ENCODE results near the gene OR6C75. TPM values are rescaled to one million over a fixed set of nuclear protein-coding genes. Genes with fewer than 3 reads are reported as not detected.
"Not testable (repeated sequence)": the region's sequence is repeated elsewhere in the genome, so short reads cannot be mapped to it uniquely, and the experiment has no call there.

Gene OR6C75
- total and polyA plus RNA-seq, 4 donors: not detected

- H3K9ac ChIP-seq (ENCODE audit: low read depth in 1 of 2, low read length in 2 of 2): no peak overlapping the region
- H3K27ac ChIP-seq (ENCODE audit: low read depth in 1 of 2, low read length in 2 of 2): no peak overlapping the region
- no peaks in the 10 kb centered on the region for H3K9me3 ChIP-seq (ENCODE audit: control insufficient read depth in 4 of 4, low read length in 3 of 4)
- H3K4me1 ChIP-seq (ENCODE audit: control insufficient read depth in 4 of 4, insufficient read depth in 4 of 4, low read length in 3 of 4): no peaks in the 10 kb centered on the region
- H3K36me3 ChIP-seq (ENCODE audit: control insufficient read depth in 4 of 4, insufficient read depth in 3 of 4, low read depth in 1 of 4, low read length in 3 of 4): no peaks in the 10 kb centered on the region
- 83% methylated on average over 10 of the region's 10 CpGs for WGBS
- no peak for DNase-seq (ENCODE audit: low spot score)
- H3K27me3 ChIP-seq (ENCODE audit: control insufficient read depth in 4 of 4, insufficient read depth in 4 of 4, low read length in 3 of 4): no peaks in the 10 kb centered on the region
- TF ChIP-seq HNF4G (IDR thresholded peaks at IDR 0.05) (no peak), EGR1 (IDR thresholded peaks at IDR 0.05; ENCODE audit: low read depth in 2 of 2) (no peak), RXRA (IDR thresholded peaks at IDR 0.05) (no peak), ZBTB33 (IDR thresholded peaks at IDR 0.05) (no peak), FOXA1 (IDR thresholded peaks at IDR 0.05) (no peak), GABPA (IDR thresholded peaks at IDR 0.05 in 1 of 2, conservative IDR thresholded peaks at IDR 0.05 in 1 of 2) (no peak), NR2F2 (IDR thresholded peaks at IDR 0.05) (no peak), SP1 (IDR thresholded peaks at IDR 0.05) (no peak), FOXA2 (IDR thresholded peaks at IDR 0.05) (no peak), RAD21 (IDR thresholded peaks at IDR 0.05) (no peak), YY1 (IDR thresholded peaks at IDR 0.05) (no peak)
- TF ChIP-seq, protein P1, sequence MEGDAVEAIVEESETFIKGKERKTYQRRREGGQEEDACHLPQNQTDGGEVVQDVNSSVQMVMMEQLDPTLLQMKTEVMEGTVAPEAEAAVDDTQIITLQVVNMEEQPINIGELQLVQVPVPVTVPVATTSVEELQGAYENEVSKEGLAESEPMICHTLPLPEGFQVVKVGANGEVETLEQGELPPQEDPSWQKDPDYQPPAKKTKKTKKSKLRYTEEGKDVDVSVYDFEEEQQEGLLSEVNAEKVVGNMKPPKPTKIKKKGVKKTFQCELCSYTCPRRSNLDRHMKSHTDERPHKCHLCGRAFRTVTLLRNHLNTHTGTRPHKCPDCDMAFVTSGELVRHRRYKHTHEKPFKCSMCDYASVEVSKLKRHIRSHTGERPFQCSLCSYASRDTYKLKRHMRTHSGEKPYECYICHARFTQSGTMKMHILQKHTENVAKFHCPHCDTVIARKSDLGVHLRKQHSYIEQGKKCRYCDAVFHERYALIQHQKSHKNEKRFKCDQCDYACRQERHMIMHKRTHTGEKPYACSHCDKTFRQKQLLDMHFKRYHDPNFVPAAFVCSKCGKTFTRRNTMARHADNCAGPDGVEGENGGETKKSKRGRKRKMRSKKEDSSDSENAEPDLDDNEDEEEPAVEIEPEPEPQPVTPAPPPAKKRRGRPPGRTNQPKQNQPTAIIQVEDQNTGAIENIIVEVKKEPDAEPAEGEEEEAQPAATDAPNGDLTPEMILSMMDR (IDR thresholded peaks at IDR 0.05; ENCODE audit: low read depth, low read length, missing input control): no peak
- TF ChIP-seq, protein P2, sequence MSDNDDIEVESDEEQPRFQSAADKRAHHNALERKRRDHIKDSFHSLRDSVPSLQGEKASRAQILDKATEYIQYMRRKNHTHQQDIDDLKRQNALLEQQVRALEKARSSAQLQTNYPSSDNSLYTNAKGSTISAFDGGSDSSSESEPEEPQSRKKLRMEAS (IDR thresholded peaks at IDR 0.05): no peak
- no peak overlapping the region for H3K4me3 ChIP-seq (ENCODE audit: low read depth in 1 of 3, low read length in 3 of 3)
These were observed 26.8 kb upstream of the OR6C75 start for GRCh38 chr12:55336002-55336401.

DNA sequence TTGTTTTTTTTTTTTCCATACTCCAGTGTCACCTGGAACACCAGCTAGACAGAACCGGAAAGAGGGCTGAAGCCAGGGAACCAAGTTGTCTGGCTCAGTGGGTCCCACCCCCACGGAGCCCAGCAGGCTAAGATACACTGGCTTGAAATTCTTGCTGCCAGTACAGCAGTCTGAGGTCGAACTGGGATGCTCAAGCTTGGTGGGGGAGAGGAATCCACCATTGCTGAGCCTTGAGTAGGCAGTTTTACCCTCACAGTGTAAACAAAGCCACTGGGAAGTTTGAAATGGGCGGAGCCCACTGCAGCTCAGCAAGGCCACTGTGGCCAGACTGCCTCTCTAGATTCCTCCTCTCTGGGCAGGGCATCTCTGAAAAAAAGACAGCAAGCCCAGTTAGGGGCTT, 7.4 kb upstream of the OR6C75 start:
- 59% methylated on average over 4 of the region's 4 CpGs for WGBS
- H3K9me3 ChIP-seq (ENCODE audit: control insufficient read depth in 4 of 4, low read length in 3 of 4); DNase-seq (ENCODE audit: low spot score); H3K27me3 ChIP-seq (ENCODE audit: control insufficient read depth in 4 of 4, insufficient read depth in 4 of 4, low read length in 3 of 4); H3K9ac ChIP-seq (ENCODE audit: low read depth in 1 of 2, low read length in 2 of 2); H3K36me3 ChIP-seq (ENCODE audit: control insufficient read depth in 4 of 4, insufficient read depth in 3 of 4, low read depth in 1 of 4, low read length in 3 of 4); H3K4me1 ChIP-seq (ENCODE audit: control insufficient read depth in 4 of 4, insufficient read depth in 4 of 4, low read length in 3 of 4); H3K4me3 ChIP-seq (ENCODE audit: low read depth in 1 of 3, low read length in 3 of 3); H3K27ac ChIP-seq (ENCODE audit: low read depth in 1 of 2, low read length in 2 of 2): not testable (repeated sequence)

- no peaks in the 10 kb centered on the region for H3K9me3 ChIP-seq (ENCODE audit: control insufficient read depth in 4 of 4, low read length in 3 of 4)
- H3K36me3 ChIP-seq (ENCODE audit: control insufficient read depth in 4 of 4, insufficient read depth in 3 of 4, low read depth in 1 of 4, low read length in 3 of 4): no peaks in the 10 kb centered on the region
- no peak overlapping the region for H3K4me3 ChIP-seq (ENCODE audit: low read depth in 1 of 3, low read length in 3 of 3)
- no peak for TF ChIP-seq NR2F2 (IDR thresholded peaks at IDR 0.05)
- no peak for TF ChIP-seq GABPA (IDR thresholded peaks at IDR 0.05 in 1 of 2, conservative IDR thresholded peaks at IDR 0.05 in 1 of 2)
- TF ChIP-seq FOXA2 (IDR thresholded peaks at IDR 0.05): no peak
- no peak for TF ChIP-seq ZBTB33 (IDR thresholded peaks at IDR 0.05)
- no peak for TF ChIP-seq JUND (IDR thresholded peaks at IDR 0.05)
- TF ChIP-seq, protein P3, sequence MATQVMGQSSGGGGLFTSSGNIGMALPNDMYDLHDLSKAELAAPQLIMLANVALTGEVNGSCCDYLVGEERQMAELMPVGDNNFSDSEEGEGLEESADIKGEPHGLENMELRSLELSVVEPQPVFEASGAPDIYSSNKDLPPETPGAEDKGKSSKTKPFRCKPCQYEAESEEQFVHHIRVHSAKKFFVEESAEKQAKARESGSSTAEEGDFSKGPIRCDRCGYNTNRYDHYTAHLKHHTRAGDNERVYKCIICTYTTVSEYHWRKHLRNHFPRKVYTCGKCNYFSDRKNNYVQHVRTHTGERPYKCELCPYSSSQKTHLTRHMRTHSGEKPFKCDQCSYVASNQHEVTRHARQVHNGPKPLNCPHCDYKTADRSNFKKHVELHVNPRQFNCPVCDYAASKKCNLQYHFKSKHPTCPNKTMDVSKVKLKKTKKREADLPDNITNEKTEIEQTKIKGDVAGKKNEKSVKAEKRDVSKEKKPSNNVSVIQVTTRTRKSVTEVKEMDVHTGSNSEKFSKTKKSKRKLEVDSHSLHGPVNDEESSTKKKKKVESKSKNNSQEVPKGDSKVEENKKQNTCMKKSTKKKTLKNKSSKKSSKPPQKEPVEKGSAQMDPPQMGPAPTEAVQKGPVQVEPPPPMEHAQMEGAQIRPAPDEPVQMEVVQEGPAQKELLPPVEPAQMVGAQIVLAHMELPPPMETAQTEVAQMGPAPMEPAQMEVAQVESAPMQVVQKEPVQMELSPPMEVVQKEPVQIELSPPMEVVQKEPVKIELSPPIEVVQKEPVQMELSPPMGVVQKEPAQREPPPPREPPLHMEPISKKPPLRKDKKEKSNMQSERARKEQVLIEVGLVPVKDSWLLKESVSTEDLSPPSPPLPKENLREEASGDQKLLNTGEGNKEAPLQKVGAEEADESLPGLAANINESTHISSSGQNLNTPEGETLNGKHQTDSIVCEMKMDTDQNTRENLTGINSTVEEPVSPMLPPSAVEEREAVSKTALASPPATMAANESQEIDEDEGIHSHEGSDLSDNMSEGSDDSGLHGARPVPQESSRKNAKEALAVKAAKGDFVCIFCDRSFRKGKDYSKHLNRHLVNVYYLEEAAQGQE (IDR thresholded peaks at IDR 0.05): no peak
- TF ChIP-seq RAD21 (IDR thresholded peaks at IDR 0.05): no peak
- TF ChIP-seq, protein P2 (IDR thresholded peaks at IDR 0.05): no peak
- no peak for TF ChIP-seq SP1 (IDR thresholded peaks at IDR 0.05)
- no peak for TF ChIP-seq EGR1 (IDR thresholded peaks at IDR 0.05; ENCODE audit: low read depth in 2 of 2)
- TF ChIP-seq, protein P1 (IDR thresholded peaks at IDR 0.05; ENCODE audit: low read depth, low read length, missing input control): no peak
- no peaks in the 10 kb centered on the region for H3K4me1 ChIP-seq (ENCODE audit: control insufficient read depth in 4 of 4, insufficient read depth in 4 of 4, low read length in 3 of 4)
- no peak for DNase-seq (ENCODE audit: low spot score)
- peaks cover 0 to 3% (median under 1%) of the 10 kb centered on the region in 4 donors for H3K27me3 ChIP-seq (ENCODE audit: control insufficient read depth in 4 of 4, insufficient read depth in 4 of 4, low read length in 3 of 4)
- H3K27ac ChIP-seq (ENCODE audit: low read depth in 1 of 2, low read length in 2 of 2): no peak overlapping the region
- no peak overlapping the region for H3K9ac ChIP-seq (ENCODE audit: low read depth in 1 of 2, low read length in 2 of 2)
- WGBS: 69% methylated on average over 3 of the region's 3 CpGs
These were observed 2.3 kb downstream of the OR6C75 start for GRCh38 chr12:55365086-55365485.

All from liver (tissue), 9 donors.